GM12891 (cell line): Measurements from ENCODE around the gene GTF3C5.

Experiments
- PAX5 ChIP-seq: IDR thresholded peaks from 2 replicates; pipeline ENCODE4 v1.6.1; 2011; ENCODE audit warnings: low read length, moderate library complexity, mild to moderate bottlenecking; ENCODE audit not compliant: insufficient read depth, severe bottlenecking
- POLR2A ChIP-seq: IDR thresholded peaks from 2 replicates; pipeline ENCODE4 v1.6.1; 2011; ENCODE audit warnings: low read depth, low read length, control low read depth
- POLR2AphosphoS5 ChIP-seq: IDR thresholded peaks from 2 replicates; pipeline ENCODE4 v1.6.1; 2011; ENCODE audit warnings: low read depth, low read length, control low read depth
- SPI1 ChIP-seq: IDR thresholded peaks from 2 replicates; pipeline ENCODE4 v1.6.1; 2011; ENCODE audit warnings: low read depth, low read length, control low read depth
- TAF1 ChIP-seq: IDR thresholded peaks from 2 replicates; pipeline ENCODE4 v1.6.1; 2011; ENCODE audit warnings: low read depth, low read length, control low read depth

DNA sequence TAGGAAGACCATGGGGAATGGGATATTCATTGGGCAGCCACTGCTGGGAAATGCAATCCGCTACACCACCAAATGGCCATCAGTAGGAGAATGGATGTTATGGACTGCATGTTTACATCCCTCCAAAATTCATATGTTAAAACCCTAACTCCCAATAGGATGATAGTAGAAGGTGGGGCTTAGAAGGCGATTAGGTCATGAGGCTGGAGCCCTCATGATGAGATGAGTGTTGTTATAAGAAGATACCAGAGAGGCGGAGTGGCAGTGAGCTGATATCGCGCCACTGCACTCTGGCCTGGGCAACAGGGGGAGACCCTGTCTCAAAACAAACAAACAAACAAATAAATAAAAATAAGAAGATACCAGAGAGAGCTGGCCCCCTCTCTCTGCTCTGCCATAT is 16.1 kb upstream of the GTF3C5 start:
- no peak for TF ChIP-seq POLR2A
- TF ChIP-seq POLR2AphosphoS5 = no peak
- no peak for TF ChIP-seq TAF1
- no peak for TF ChIP-seq SPI1
- no peak for TF ChIP-seq PAX5
